Measurements from ENCODE around the gene RASSF3. TPM values are rescaled to one million over a fixed set of nuclear protein-coding genes. Genes with fewer than 3 reads are reported as not detected.

Gene RASSF3
- total and polyA plus RNA-seq, 2 of the 13 experiments (the other 11 are each of a cell fraction or from before 2014, with no cell fraction given): 15.5 to 16.0 TPM

GRCh38 chr12:64646318-64646717 lies 36.0 kb downstream of the RASSF3 start:
- no peak for DNase-seq (ENCODE audit: low spot score)
- no peak overlapping the region for H3K9ac ChIP-seq (ENCODE audit: insufficient read depth, low read depth, low read length)
- peaks cover 10% of the 10 kb centered on the region; the same call in 1 of the 2 replicates for H3K4me1 ChIP-seq (ENCODE audit: insufficient read depth, low read length)
- H3K4me3 ChIP-seq (replicated peaks in 1 of 3; ENCODE audit: insufficient read depth in 1 of 3, low read depth in 2 of 3, low read length in 3 of 3): no peak overlapping the region
- ATAC-seq: no peak
- no peak overlapping the region for H3K4me2 ChIP-seq (ENCODE audit: low read depth, low read length)
- H4K20me1 ChIP-seq (ENCODE audit: insufficient read depth, low read length): no peaks in the 10 kb centered on the region
- H3K27ac ChIP-seq (ENCODE audit: extremely low read length, insufficient read depth, low read length): no peak overlapping the region
- H3K9me3 ChIP-seq (ENCODE audit: low read length): no peaks in the 10 kb centered on the region
- intact Hi-C loops (cut with micrococcal nuclease; ENCODE audit: unreplicated experiment): no loop called here
- no peak overlapping the region for H2AFZ ChIP-seq (ENCODE audit: low read length)
- CTCF ChIA-PET (ENCODE audit: low intra/inter-chr PET ratio, low total read pairs): no interaction called here
- H3K27me3 ChIP-seq (ENCODE audit: control insufficient read depth in 1 of 2, insufficient read depth in 2 of 2, low read length in 2 of 2): no peaks in the 10 kb centered on the region
- peaks cover 25% of the 10 kb centered on the region for H3K79me2 ChIP-seq (ENCODE audit: insufficient read depth, low read length)
- POLR2A ChIA-PET: no interaction called here
- no peaks in the 10 kb centered on the region for H3K36me3 ChIP-seq (replicated peaks in 1 of 2; ENCODE audit: control insufficient read depth in 1 of 2, insufficient read depth in 2 of 2, low read length in 2 of 2)
- no peak for FAIRE-seq
- BruUV-seq (replicated peaks): no TSS peak
- in situ Hi-C loops (cut with HindIII; ENCODE audit: extremely low pct_ligation_motif_present, low pct_unique_long_range_greater_than_20kb): no loop called here
- no peak for TF ChIP-seq ZNF773 (CRISPR knock-in tag; IDR thresholded peaks at IDR 0.05; ENCODE audit: borderline replicate concordance)
- TF ChIP-seq ZNF296 (CRISPR knock-in tag; conservative IDR thresholded peaks at IDR 0.05): no peak
- no peak for TF ChIP-seq CSRNP2 (CRISPR knock-in tag; conservative IDR thresholded peaks at IDR 0.05; ENCODE audit: low read depth)
- TF ChIP-seq THAP11 (CRISPR knock-in tag; IDR thresholded peaks at IDR 0.05): no peak
- no peak for TF ChIP-seq PRDM10 (CRISPR knock-in tag; IDR thresholded peaks at IDR 0.05; ENCODE audit: low read depth)
- TF ChIP-seq GPN1 (CRISPR knock-in tag; IDR thresholded peaks at IDR 0.05; ENCODE audit: borderline replicate concordance): no peak
- TF ChIP-seq NR0B2 (CRISPR knock-in tag; IDR thresholded peaks at IDR 0.05): no peak
- no peak for TF ChIP-seq ZNF550 (CRISPR knock-in tag; IDR thresholded peaks at IDR 0.05; ENCODE audit: borderline replicate concordance)
- no peak for TF ChIP-seq CREB3 (CRISPR knock-in tag; IDR thresholded peaks at IDR 0.05)
- TF ChIP-seq PHF8 (CRISPR knock-in tag; IDR thresholded peaks at IDR 0.05): no peak
- TF ChIP-seq ZNF574 (CRISPR knock-in tag; IDR thresholded peaks at IDR 0.05): no peak
- no peak for TF ChIP-seq ZNF563 (CRISPR knock-in tag; IDR thresholded peaks at IDR 0.05)
- TF ChIP-seq SETDB1 (CRISPR knock-in tag; IDR thresholded peaks at IDR 0.05; ENCODE audit: borderline replicate concordance): no peak
- TF ChIP-seq ZNF720 (CRISPR knock-in tag; IDR thresholded peaks at IDR 0.05): no peak
- no peak for TF ChIP-seq MXI1 (IDR thresholded peaks at IDR 0.05; ENCODE audit: borderline replicate concordance, low read depth, low read length)
- TF ChIP-seq SRSF4 (IDR thresholded peaks at IDR 0.05; ENCODE audit: low read depth, low read length, poor library complexity, severe bottlenecking): no peak

Measured in HepG2 (cell line).